GM21717 (cell line): ENCODE results near the gene DNLZ.

Experiments
- ATAC-seq: cut with Tn5 transposase; IDR thresholded peaks from one replicate; pipeline ENCODE4 v1.9.1; 2021; ENCODE audit warnings: mild to moderate bottlenecking, moderate library complexity; ENCODE audit not compliant: unreplicated experiment

Gene DNLZ

GRCh38 chr9:136345281-136346156 lies 18.0 kb downstream of the DNLZ start:
- no peak for ATAC-seq

GRCh38 chr9:136344544-136345280 lies 18.8 kb downstream of the DNLZ start:
- ATAC-seq = no peak

DNA sequence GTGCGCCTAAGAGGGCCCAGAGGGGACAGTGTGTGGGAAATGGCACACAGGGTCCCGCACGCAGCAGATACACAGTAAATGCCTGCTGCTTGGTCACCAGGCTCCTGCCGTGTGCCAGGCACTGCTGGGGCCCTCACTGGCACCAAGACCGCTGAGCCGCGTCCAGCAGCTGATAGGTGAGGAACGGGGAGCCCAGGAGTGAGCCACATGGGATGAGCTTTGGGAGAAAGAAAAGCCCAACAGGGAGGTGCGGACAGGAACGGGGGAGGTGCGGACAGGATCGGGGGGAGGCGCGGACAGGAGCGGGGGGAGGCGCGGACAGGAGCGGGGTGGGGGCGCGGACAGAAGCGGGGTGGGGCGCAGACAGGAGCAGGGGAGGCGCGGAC lies 19.7 kb downstream of the DNLZ start:
- ATAC-seq = no peak

GRCh38 chr9:136343121-136343883 lies 20.2 kb downstream of the DNLZ start:
- no peak for ATAC-seq

DNA sequence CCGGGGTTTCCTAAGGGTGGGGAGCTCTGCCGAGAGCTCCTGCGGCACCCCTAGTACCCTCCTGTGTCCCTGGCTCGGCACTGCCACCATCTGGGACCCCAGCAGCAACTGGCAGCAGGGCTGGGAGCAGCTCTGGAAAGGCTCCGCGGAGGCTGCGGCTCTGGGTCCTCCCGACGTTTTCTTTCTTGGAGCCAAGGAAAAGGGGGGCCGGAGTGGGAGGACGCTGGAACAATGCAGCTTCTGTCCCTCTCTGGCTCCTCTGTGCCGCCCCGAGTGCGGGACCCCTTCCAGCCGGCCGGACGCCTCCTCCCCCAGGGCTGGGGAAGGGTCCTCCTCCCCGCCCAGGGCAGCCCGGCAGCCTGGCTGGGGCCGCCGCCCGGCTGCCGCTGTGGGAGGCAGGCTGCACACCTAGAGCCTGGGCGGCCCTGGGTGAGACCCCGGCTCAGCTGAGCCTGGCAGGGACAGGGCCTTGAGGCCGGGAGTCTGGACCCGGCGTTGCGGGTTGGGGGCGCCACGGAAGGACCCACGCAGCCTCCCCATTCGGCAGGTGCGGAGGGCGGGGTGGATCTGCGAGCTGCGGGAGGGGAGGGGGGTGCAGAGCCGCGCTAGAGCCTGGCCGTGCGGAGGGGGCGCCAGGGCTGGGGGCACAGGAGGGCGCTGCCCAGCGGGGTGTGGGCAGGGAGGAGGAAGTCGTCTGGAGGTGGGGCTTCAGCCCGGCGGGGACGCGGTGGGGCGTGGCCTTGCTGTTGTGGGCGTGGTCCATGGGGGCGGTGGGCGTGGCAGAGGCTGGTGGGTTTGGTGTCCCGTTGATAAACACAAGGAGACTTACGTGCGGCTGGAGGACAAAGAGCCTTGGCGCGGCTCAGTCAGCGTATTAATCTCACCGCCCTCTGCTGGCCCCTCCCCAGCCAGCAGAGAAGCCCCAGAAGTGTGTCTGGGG lies 21.1 kb downstream of the DNLZ start:
- ATAC-seq = no peak

- ATAC-seq = no peak
Measured at GRCh38 chr9:136341769-136342168, 21.8 kb downstream of the DNLZ start.

DNA sequence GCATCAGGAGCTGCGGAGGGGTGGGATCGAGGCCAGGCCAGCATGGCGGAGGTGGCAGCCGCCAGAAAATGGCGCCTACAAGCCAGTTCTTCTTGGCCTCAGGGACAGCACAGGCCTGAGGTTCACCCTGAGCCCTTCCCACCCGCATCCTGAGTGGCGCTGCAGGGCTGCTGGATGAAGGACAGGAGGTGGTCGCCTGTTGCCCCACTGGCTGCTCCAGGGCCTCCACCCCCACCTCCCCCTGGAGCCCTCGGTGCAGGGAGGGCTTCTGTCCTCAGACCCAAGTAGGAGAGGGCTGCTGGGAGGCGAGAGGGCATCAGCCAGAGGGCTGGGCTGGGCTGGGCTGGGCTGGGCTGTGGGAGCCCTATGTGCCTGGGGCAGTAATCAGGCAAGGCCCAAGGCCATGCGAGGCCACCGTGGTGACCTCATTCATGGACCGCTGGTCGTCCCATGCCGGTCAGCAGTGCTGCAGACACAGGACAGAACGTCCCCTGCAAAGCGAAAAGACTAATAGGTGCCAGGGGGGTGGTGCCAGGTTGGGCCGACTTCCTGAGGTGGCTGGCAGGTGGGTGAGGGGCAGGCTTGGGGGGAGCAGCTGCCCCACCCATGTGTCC lies 22.4 kb downstream of the DNLZ start:
- no peak for ATAC-seq

DNA sequence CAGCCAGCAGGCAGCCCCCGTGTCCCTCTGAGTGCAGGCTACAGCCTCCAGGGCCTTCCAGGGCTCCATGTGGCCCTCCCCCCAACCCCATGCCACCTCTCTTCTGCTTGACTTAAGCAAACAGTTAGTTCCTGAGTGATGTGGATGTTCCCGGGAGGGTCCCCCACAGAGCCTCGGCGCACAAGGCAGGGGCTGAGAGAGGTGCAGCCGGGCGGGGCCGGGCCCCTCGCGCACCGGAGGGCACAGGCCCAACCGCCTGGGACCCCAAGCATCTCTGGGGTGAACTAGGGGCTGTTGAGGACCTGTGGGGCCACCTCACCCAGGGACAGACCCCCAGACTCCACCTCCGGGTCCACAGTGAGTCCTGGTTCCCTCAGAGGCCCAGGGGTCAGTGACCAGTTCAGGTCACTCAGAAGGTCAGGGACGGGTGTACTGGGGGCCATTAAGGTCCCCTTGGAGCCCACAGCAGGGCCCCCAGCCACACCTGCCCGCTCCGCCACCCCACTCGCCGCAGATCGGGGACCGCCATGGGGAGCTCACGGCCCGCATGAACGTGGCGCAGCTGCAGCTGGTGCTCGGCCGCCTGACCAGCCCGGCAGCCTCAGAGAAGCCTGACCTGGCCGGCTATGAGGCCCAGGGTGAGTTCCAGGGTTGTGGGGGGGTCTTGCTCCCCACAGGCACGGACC lies 23.0 kb downstream of the DNLZ start:
- no peak for ATAC-seq

GRCh38 chr9:136339958-136340310 lies 23.6 kb downstream of the DNLZ start:
- ATAC-seq = no peak

GRCh38 chr9:136339173-136339957 lies 24.2 kb downstream of the DNLZ start:
- no peak for ATAC-seq

GRCh38 chr9:136338511-136338910 lies 25.0 kb downstream of the DNLZ start:
- ATAC-seq = no peak

DNA sequence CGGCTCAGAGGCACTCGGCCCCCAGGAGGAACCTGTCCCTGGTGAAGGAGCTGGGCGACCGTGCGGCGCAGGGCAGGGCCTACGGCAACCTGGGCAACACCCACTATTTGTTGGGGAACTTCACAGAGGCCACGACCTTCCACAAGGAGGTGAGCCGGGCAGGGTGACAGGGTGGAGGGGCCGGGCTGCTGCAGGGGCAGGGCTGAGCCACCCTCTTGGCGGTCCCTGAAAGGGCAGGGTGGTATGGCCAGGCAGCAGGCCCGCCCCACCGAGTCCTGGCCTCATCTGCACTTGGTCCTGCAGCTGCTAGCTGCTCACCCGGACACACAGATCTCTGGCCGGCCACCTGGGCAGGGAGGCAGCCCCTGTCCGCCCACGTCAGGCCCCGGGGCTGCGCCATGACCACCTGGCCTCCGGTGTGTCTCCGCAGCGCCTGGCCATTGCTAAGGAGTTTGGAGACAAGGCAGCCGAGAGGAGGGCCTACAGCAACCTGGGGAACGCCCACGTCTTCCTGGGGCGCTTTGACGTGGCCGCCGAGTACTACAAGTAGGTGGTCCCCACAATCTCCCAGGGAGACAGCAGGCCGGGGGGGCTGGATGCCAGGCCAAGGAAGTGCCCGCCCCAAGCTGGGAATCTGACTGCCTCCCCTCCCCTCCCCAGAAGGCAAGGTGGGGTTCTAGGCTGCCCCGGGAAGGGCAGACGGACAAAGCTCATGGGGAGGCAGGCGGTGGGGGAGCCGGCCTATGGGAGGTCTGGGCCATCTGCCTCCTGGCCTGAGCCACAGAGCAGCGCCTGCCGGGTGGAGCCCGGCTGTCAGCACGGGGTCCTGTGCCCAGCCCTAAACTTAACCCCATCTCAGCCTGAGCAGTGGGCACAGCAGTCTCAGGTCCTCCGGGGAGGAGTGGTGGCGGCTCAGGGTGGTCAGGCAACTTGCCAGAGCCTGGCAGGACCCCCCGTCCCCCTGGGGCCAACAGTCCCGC lies 25.8 kb downstream of the DNLZ start:
- no peak for ATAC-seq

- ATAC-seq = no peak
Measured at GRCh38 chr9:136336881-136337280, 26.7 kb downstream of the DNLZ start.

- no peak for ATAC-seq
Measured at GRCh38 chr9:136336156-136336870, 27.2 kb downstream of the DNLZ start.

GRCh38 chr9:136335296-136336155 lies 28.0 kb downstream of the DNLZ start:
- ATAC-seq = no peak

DNA sequence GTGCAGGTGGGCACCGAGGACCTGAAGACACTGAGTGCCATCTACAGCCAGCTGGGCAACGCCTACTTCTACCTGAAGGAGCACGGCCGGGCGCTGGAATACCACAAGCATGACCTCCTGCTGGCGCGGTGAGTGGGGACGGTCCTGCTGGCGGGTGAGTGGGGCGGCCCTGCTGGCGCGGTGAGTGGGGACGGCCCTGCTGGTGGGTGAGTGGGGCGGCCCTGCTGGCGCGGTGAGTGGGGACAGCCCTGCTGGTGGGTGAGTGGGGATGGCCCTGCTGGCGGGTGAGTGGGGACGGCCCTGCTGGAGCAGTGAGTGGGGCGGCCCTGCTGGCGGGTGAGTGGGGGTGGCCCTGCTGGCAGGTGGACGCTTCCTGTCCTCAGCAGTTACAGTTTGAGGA lies 29.0 kb downstream of the DNLZ start:
- ATAC-seq = no peak
